Stimulated activated CD8-positive, alpha-beta memory T cell treated with anti-CD3 and anti-CD28 coated beads, Interleukin-7, amount 100 ng/mL, for 4 hours (primary cell): ENCODE measurements around the gene PRRT1B.

ENCODE experiments used
- DNase-seq, 2 donors: peaks; one replicate each; pipeline ENCODE4 v3.0.0-alpha.2; 2020; ENCODE audit warnings: low read depth in 2 of 2

PRRT1B gene

GRCh38 chr9:131595696-131596429 is 50.5 kb downstream of the PRRT1B start:
- DNase-seq = no peak

- DNase-seq = no peak
Measured at GRCh38 chr9:131596430-131596743, 51.1 kb downstream of the PRRT1B start.

- DNase-seq = no peak
Measured at GRCh38 chr9:131597246-131597645, 51.9 kb downstream of the PRRT1B start.

- DNase-seq = no peak
Measured at GRCh38 chr9:131598121-131598520, 52.8 kb downstream of the PRRT1B start.

GRCh38 chr9:131601683-131602181 is 56.4 kb downstream of the PRRT1B start:
- no peak for DNase-seq

GRCh38 chr9:131603199-131603598 is 57.9 kb downstream of the PRRT1B start:
- no peak for DNase-seq

GRCh38 chr9:131603711-131604439 is 58.6 kb downstream of the PRRT1B start:
- DNase-seq = no peak

- no peak for DNase-seq
Measured at GRCh38 chr9:131605770-131606590, 60.7 kb downstream of the PRRT1B start.

- no peak for DNase-seq
Measured at GRCh38 chr9:131606896-131607567, 61.7 kb downstream of the PRRT1B start.

- no peak for DNase-seq
Measured at GRCh38 chr9:131607591-131607990, 62.3 kb downstream of the PRRT1B start.

GRCh38 chr9:131608493-131609037 is 63.2 kb downstream of the PRRT1B start:
- DNase-seq = no peak
